Measurements from ENCODE around the gene CD52. TPM values are rescaled to one million over a fixed set of nuclear protein-coding genes. Genes with fewer than 3 reads are reported as not detected.
"Not testable (repeated sequence)": the region's sequence is repeated elsewhere in the genome, so short reads cannot be mapped to it uniquely, and the experiment has no call there.

The CD52 gene
- total RNA-seq, 1 donor from 2014 or later, result 9.8 TPM

GRCh38 chr1:26284597-26285347, 33.0 kb upstream of the CD52 start:
- DNase-seq (ENCODE audit: low spot score), result peak; percentile 79

GRCh38 chr1:26285366-26286063, 32.2 kb upstream of the CD52 start:
- DNase-seq (ENCODE audit: low spot score), result no peak

DNA sequence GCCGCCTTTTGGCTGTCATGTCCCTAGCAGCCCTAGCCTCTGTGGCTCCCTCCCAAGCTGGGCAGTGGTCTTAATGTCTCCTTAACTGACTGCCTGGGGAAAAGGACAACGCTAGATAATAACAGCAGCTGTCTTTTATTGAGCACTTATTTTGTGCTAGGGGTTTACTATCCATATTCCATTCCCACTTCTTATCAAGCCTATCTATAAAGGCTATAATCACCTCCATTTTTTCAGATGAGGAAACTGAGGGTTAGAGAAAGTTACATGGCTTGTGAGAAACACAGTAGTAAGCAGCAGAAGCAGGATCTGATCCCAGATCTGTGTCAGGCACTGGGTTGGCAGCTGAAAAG, 31.7 kb upstream of the CD52 start:
- no peak for DNase-seq (ENCODE audit: low spot score)

DNA sequence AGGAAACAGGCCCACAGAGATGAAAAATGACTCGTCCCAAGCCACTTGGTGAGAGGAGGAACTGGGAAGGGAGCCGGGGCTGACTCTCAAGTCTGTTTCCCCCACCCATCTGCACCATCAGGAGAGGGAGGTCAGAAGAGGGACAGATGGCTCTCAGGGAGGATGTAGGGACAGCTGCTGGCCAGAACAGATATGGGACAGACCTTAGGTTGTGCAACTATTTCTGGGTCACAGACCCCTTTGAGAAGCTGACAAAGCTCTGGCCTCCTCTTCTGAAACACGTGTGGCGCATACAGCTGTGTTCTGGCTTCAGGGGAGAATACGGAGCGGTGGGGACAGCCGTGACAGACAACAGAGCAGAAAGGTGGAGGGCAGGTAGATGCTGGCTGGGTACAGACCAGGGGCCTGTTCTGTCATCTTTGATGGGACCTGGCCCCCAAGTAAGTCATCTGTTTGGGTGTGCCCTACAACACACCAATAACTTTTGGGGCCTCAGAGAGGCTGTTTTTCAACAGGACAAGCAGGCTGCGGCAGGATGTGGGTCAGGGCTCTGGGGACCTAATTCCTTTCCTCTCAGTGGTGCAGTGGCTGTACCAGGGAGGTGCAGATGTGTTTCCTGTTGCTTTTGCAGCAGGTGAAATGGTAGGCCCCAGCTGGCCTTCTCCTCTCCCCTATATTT, 30.6 kb upstream of the CD52 start:
- no peak for DNase-seq (ENCODE audit: low spot score)

- DNase-seq (ENCODE audit: low spot score), result no peak
Measured at GRCh38 chr1:26287811-26288210, 29.9 kb upstream of the CD52 start.

DNA sequence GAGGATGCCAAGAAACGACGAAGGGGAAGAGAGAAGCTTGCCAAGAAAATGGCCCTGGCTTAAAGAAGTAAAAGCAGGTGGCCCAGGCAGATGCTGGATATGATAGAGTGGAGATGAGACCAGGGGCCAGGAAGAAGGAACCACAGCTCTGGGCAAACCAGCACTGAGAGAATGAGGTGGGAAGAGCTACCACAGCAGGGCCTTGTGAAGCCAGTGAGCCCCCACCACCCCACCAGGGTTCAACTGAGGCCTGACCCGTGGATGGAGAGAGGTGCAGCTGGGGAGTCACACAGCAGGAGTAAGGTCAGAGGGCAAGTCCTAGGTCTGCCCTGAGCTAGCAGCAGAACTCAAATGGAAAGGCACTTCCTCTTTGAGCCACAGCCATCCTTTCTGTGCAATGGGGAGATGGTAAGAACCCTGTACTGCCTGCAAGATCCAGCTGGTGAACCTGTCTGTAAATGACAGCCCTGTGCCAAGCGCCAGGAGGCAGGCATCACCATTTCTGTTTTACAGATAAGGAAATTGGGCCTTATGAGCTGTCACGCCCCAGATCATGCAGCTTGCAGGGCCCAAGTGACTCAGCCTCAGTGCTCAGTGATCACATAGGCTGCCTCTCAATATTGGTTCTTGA, 29.3 kb upstream of the CD52 start:
- no peak for DNase-seq (ENCODE audit: low spot score)

GRCh38 chr1:26289158-26290059, 28.3 kb upstream of the CD52 start:
- DNase-seq (ENCODE audit: low spot score), result no peak

GRCh38 chr1:26290122-26290881, 27.5 kb upstream of the CD52 start:
- no peak for DNase-seq (ENCODE audit: low spot score)

- DNase-seq (ENCODE audit: low spot score), result no peak
Measured at GRCh38 chr1:26290882-26291261, 26.9 kb upstream of the CD52 start.

DNA sequence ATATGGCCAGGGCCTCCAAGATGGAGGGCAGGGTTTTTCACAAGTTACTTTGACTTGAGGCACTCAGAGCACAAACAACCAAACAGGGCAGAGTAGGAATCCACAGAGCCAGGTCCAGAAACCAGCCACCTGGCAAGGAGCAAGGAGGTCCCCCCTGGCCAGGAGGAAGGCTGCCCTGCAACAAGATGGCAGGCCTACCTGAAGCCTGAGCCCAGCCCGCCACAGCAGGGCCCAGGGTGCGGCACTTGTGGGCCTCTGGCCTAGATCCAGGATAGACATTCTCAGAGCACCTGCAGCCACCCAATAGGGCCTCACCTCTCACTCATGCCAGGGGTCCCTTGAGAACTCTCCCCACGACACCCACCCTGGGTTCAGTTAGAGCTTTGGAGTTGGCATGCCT, 26.3 kb upstream of the CD52 start:
- no peak for DNase-seq (ENCODE audit: low spot score)

- DNase-seq (ENCODE audit: low spot score), result no peak
Measured at GRCh38 chr1:26291939-26292338, 25.8 kb upstream of the CD52 start.

DNA sequence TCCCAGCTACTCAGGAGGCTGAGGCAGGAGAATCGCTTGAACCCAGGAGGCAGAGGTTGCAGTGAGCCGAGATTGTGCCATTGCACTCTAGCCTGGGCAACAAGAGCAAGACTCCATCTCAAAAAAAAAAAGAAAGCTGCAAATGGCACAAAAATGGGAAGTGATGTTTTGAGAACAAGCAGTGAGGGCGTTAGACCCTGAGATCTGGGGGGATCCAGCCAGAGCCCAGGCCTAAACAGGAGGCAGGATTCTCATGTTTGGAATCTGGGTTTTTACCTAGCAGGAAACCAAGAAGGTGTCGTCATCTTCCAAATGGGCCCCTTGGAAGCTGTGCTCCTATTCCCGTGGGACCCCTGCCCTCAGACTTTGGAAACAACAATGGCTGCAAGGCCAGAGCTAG, 25.0 kb upstream of the CD52 start:
- not testable (repeated sequence) for DNase-seq (ENCODE audit: low spot score)

GRCh38 chr1:26293911-26294463, 23.8 kb upstream of the CD52 start:
- DNase-seq (ENCODE audit: low spot score), result no peak

- DNase-seq (ENCODE audit: low spot score), result no peak
Measured at GRCh38 chr1:26295194-26296138, 22.3 kb upstream of the CD52 start.

DNA sequence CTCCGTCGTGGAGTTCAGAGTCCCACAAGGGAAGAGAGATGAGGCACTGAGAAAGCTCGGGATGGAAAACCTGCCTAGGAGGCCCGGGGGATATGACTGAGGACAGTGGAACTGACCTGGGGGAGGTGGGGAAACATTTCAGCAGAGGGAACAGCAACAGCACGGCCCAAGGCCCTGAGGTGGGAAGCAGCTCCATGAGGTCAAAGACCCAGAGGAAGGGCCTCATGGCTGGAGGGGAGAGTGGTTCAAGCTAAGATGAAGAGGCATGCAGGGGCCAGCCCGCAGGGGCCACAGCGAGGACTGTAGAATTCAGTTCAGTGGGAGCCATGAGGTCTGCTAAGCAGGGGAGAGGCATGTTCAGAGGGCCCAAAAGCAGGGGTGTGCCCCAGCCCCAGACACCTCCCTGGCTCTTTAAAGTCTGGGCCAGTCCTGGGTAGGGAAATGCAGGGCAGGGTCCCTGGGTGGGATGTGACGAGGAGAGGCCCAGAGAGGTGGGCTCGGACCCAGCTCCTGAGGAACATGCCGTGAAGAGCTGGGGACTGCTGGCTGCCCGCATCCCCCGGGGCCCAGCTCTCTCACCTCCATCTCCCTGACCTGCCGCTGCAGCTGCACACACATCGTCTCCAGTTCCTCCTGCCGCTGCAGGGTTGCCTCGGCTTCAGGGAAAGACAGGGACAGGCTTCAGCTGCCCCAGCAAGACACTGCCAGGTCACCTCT, 21.3 kb upstream of the CD52 start:
- no peak for DNase-seq (ENCODE audit: low spot score)

GRCh38 chr1:26297057-26297790, 20.5 kb upstream of the CD52 start:
- DNase-seq (ENCODE audit: low spot score), result no peak

DNA sequence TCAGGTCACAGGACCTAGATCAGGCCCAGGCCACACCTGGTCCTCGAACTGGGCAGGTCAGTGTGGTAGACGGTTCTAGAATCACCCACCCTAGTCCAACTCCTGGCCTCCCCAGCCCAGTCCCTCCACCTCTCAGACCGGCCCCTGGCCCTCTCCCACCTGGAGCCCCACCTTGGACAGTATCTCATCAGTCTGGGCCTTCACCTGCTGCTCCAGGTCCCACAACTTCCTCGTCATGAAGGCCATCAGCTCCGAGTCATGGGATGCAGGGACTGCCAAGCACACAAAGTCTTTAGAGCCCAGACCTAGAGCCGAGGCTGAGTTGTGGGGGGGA, 20.0 kb upstream of the CD52 start:
- DNase-seq (ENCODE audit: low spot score), result no peak

Measured in ureter (tissue), 1 donor.